Right lobe of liver (tissue), 4 donors: ENCODE results near the gene NPFFR1.

Experiments used
- POLR2A ChIP-seq: fragments of 450-650 bp; IDR thresholded peaks from one replicate; pipeline ENCODE4 v1.6.1; 2017; ENCODE audit warnings: antibody characterized with exemption, mild to moderate bottlenecking
- TF ChIP-seq, protein P1 (sequence below), 4 donors: fragments of 200-600 bp in 3 of 4; fragments of 450-650 bp in 1 of 4; IDR thresholded peaks; one replicate each; pipeline versions ENCODE4 v1.5.1 to v1.8.0; 2016 to 2022; ENCODE audit warnings: antibody characterized with exemption in 4 of 4, mild to moderate bottlenecking in 2 of 4
- donor health status: DM: no; HTN: no; CAD: no.
- donor health status: DM: no; HTN: no; CAD: no.
- donor health status: DM: no; HTN: yes; CAD: no.

DNA sequence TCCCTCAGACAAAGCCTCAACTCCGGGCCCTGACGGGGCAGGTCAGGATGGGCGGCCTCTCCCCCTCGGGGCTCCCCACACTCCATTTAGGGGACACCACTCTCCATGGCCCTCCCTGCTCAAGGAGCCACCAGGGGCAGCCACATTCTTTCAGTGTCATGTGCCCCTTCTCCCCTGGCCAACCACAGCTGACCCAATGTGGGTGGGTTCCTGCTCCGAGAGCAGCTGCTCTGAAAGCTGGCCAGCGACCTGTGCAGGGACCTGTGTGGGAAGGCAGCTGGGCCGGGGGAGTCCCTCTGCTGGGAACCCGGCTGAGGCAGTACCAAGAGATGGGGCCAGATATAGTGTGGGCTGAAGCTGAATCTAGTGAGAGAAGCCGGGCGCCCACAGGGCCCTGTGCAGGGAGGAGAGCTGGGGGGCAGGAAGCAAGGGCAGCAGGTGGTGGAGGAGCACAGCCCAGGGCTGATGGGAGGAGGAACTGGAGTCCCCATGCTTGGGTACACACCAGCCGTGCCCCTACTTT lies 40.6 kb upstream of the NPFFR1 start:
- TF ChIP-seq, protein P1, sequence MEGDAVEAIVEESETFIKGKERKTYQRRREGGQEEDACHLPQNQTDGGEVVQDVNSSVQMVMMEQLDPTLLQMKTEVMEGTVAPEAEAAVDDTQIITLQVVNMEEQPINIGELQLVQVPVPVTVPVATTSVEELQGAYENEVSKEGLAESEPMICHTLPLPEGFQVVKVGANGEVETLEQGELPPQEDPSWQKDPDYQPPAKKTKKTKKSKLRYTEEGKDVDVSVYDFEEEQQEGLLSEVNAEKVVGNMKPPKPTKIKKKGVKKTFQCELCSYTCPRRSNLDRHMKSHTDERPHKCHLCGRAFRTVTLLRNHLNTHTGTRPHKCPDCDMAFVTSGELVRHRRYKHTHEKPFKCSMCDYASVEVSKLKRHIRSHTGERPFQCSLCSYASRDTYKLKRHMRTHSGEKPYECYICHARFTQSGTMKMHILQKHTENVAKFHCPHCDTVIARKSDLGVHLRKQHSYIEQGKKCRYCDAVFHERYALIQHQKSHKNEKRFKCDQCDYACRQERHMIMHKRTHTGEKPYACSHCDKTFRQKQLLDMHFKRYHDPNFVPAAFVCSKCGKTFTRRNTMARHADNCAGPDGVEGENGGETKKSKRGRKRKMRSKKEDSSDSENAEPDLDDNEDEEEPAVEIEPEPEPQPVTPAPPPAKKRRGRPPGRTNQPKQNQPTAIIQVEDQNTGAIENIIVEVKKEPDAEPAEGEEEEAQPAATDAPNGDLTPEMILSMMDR (IDR thresholded peaks at IDR 0.05): no peak
- TF ChIP-seq POLR2A: no peak
